HUES64 (cell line): ENCODE measurements around the gene ATP9A.
"Not testable (repeated sequence)": the region's sequence is repeated elsewhere in the genome, so short reads cannot be mapped to it uniquely, and the experiment has no call there.

Source experiments
- H3K27ac ChIP-seq: 2 replicates; pipeline ENCODE4 v1.7.0; 2013; ENCODE audit warnings: low read depth, low read length, inconsistent platforms
- H3K27me3 ChIP-seq: 2 replicates; pipeline ENCODE4 v1.6.1; 2013; ENCODE audit warnings: mild to moderate bottlenecking, low read length; ENCODE audit not compliant: insufficient read depth
- H3K36me3 ChIP-seq: 2 replicates; pipeline ENCODE4 v1.6.1; 2013; ENCODE audit warnings: mild to moderate bottlenecking, low read length; ENCODE audit not compliant: insufficient read depth
- H3K4me1 ChIP-seq: 2 replicates; pipeline ENCODE4 v1.6.1; 2013; ENCODE audit warnings: mild to moderate bottlenecking, low read length, moderate library complexity; ENCODE audit not compliant: insufficient read depth
- H3K4me3 ChIP-seq: 2 replicates; pipeline ENCODE4 v1.5.1; 2013; ENCODE audit warnings: mild to moderate bottlenecking, low read length, moderate library complexity
- H3K9ac ChIP-seq: 2 replicates; pipeline ENCODE4 v1.6.1; 2013; ENCODE audit warnings: mild to moderate bottlenecking, low read depth, low read length
- H3K9me3 ChIP-seq: 2 replicates; pipeline ENCODE4 v1.6.1; 2013; ENCODE audit warnings: low read depth, low read length; ENCODE audit not compliant: insufficient read depth
- WGBS: fragments of 150-250, 120-280 bp; methylation state at CpG from one replicate; pipeline ENCODE4 v1.1.7; 2013; ENCODE audit warnings: missing lambda C conversion rate; 5-methylcytosine and 5-hydroxymethylcytosine counted together

Gene ATP9A

GRCh38 chr20:51791626-51792025 lies 23.4 kb upstream of the ATP9A start:
- H3K4me1 ChIP-seq = peaks cover 18% of the 10 kb centered on the region
- H3K9ac ChIP-seq = no peak overlapping the region
- peaks cover 91% of the 10 kb centered on the region for H3K36me3 ChIP-seq
- WGBS = 96% methylated on average over 13 of the region's 13 CpGs
- H3K4me3 ChIP-seq = no peak overlapping the region
- H3K9me3 ChIP-seq = no peaks in the 10 kb centered on the region
- no peaks in the 10 kb centered on the region for H3K27me3 ChIP-seq
- no peak overlapping the region for H3K27ac ChIP-seq

- H3K4me1 ChIP-seq = peaks cover 7% of the 10 kb centered on the region
- H3K36me3 ChIP-seq = peaks cover 94% of the 10 kb centered on the region
- no peak overlapping the region for H3K9ac ChIP-seq
- H3K4me3 ChIP-seq = no peak overlapping the region
- no peaks in the 10 kb centered on the region for H3K27me3 ChIP-seq
- no peak overlapping the region for H3K27ac ChIP-seq
- H3K9me3 ChIP-seq = no peaks in the 10 kb centered on the region
- 96% methylated on average over 17 of the region's 17 CpGs for WGBS
Measured at GRCh38 chr20:51790256-51790655, 22.1 kb upstream of the ATP9A start.

- no peak overlapping the region for H3K9ac ChIP-seq
- peaks cover 96% of the 10 kb centered on the region for H3K36me3 ChIP-seq
- 100% methylated on average over 2 of the region's 2 CpGs for WGBS
- no peaks in the 10 kb centered on the region for H3K9me3 ChIP-seq
- H3K4me1 ChIP-seq = peaks cover under 1% of the 10 kb centered on the region
- H3K4me3 ChIP-seq = no peak overlapping the region
- no peaks in the 10 kb centered on the region for H3K27me3 ChIP-seq
- H3K27ac ChIP-seq = no peak overlapping the region
Measured at GRCh38 chr20:51789434-51789833, 21.2 kb upstream of the ATP9A start.

- Histone ChIP-seq H3K4me3 (no peak overlapping the region), H3K27ac (no peak overlapping the region), H3K27me3 (no peaks in the 10 kb centered on the region), H3K4me1 (no peaks in the 10 kb centered on the region; the same call in 1 of the 2 replicates), H3K9ac (no peak overlapping the region), H3K9me3 (no peaks in the 10 kb centered on the region), H3K36me3 (peaks cover 98% of the 10 kb centered on the region)
- 94% methylated on average over 14 of the region's 14 CpGs for whole genome bisulfite sequencing
Measured at GRCh38 chr20:51788822-51789221, 20.6 kb upstream of the ATP9A start.

- WGBS = 94% methylated on average over 15 of the region's 15 CpGs
- Histone ChIP-seq H3K4me3 (no peak overlapping the region), H3K9ac (no peak overlapping the region), H3K4me1 (no peaks in the 10 kb centered on the region), H3K36me3 (peaks cover 98% of the 10 kb centered on the region), H3K27me3 (no peaks in the 10 kb centered on the region), H3K9me3 (0 out of 2 replicates have a peak, but pooled peaks cover 10% of the 10 kb centered on the region), H3K27ac (no peak overlapping the region)
Measured at GRCh38 chr20:51784299-51784698, 16.1 kb upstream of the ATP9A start.

- H3K27me3 ChIP-seq, H3K4me3 ChIP-seq, H3K9ac ChIP-seq, H3K4me1 ChIP-seq, H3K27ac ChIP-seq: not testable (repeated sequence)
- peaks cover 42% of the 10 kb centered on the region for H3K36me3 ChIP-seq
- 0 out of 2 replicates have a peak, but pooled peaks cover 10% of the 10 kb centered on the region for H3K9me3 ChIP-seq
- 94% methylated on average over 4 of the region's 4 CpGs for WGBS
Measured at GRCh38 chr20:51778229-51778759, 10.1 kb upstream of the ATP9A start.

- no peaks in the 10 kb centered on the region for H3K4me1 ChIP-seq
- no peak overlapping the region for H3K9ac ChIP-seq
- 0 out of 2 replicates have a peak, but pooled peaks cover 8% of the 10 kb centered on the region for H3K9me3 ChIP-seq
- no peak overlapping the region for H3K27ac ChIP-seq
- no peak overlapping the region for H3K4me3 ChIP-seq
- 100% methylated on average over 1 of the region's 1 CpG for WGBS
- H3K36me3 ChIP-seq = peaks cover 12% of the 10 kb centered on the region
- no peaks in the 10 kb centered on the region for H3K27me3 ChIP-seq
Measured at GRCh38 chr20:51775241-51775640, 7.1 kb upstream of the ATP9A start.

- Histone ChIP-seq H3K4me1 (no peaks in the 10 kb centered on the region), H3K4me3 (no peak overlapping the region), H3K27ac (no peak overlapping the region), H3K36me3 (no peaks in the 10 kb centered on the region), H3K27me3 (peaks cover 5% of the 10 kb centered on the region), H3K9me3 (no peaks in the 10 kb centered on the region), H3K9ac (no peak overlapping the region)
- 82% methylated on average over 4 of the region's 4 CpGs for whole genome bisulfite sequencing
Measured at GRCh38 chr20:51772236-51772635, 4.0 kb upstream of the ATP9A start.

- no peaks in the 10 kb centered on the region for H3K36me3 ChIP-seq
- 97% methylated on average over 9 of the region's 9 CpGs for WGBS
- no peak overlapping the region for H3K27ac ChIP-seq
- no peaks in the 10 kb centered on the region for H3K4me1 ChIP-seq
- no peak overlapping the region for H3K4me3 ChIP-seq
- H3K9ac ChIP-seq = no peak overlapping the region
- no peaks in the 10 kb centered on the region for H3K9me3 ChIP-seq
- peaks cover 5% of the 10 kb centered on the region for H3K27me3 ChIP-seq
Measured at GRCh38 chr20:51769976-51770615, 1.9 kb upstream of the ATP9A start.

- H3K9ac ChIP-seq = no peak overlapping the region
- H3K9me3 ChIP-seq = no peaks in the 10 kb centered on the region
- H3K27ac ChIP-seq = no peak overlapping the region
- H3K36me3 ChIP-seq = no peaks in the 10 kb centered on the region
- peaks cover 5% of the 10 kb centered on the region for H3K27me3 ChIP-seq
- WGBS = 65% methylated on average over 16 of the region's 16 CpGs
- peak overlapping the region; percentile 5; the same call in 1 of the 2 replicates for H3K4me3 ChIP-seq
- H3K4me1 ChIP-seq = no peaks in the 10 kb centered on the region
Measured at GRCh38 chr20:51768759-51769517, 748 bp upstream of the ATP9A start.
